Liver (tissue), 9 donors: ENCODE results near the gene SERINC5. TPM values are rescaled to one million over a fixed set of nuclear protein-coding genes. Genes with fewer than 3 reads are reported as not detected.

Experiments used
- DNase-seq: peaks from one replicate; pipeline ENCODE4 v3.0.0-alpha.2; 2017; ENCODE audit warnings: low spot score
- H3K27ac ChIP-seq, 2 donors: one replicate each; pipeline ENCODE4 v1.7.0; 2013; ENCODE audit warnings: inconsistent platforms in 2 of 2, low read length in 2 of 2, control low read depth in 1 of 2, low read depth in 1 of 2, mild to moderate bottlenecking in 1 of 2
- H3K27me3 ChIP-seq, 4 donors: one replicate each; pipeline versions ENCODE4 v1.6.1 to v1.7.0; 2013; ENCODE audit warnings: low read length in 3 of 4, inconsistent platforms in 1 of 4, mild to moderate bottlenecking in 1 of 4, moderate library complexity in 1 of 4; ENCODE audit not compliant: control insufficient read depth in 4 of 4, insufficient read depth in 4 of 4
- H3K36me3 ChIP-seq, 4 donors: one replicate each; pipeline versions ENCODE4 v1.6.1 to v1.7.0; 2013; ENCODE audit warnings: low read length in 3 of 4, mild to moderate bottlenecking in 3 of 4, low read depth in 1 of 4, moderate library complexity in 1 of 4; ENCODE audit not compliant: control insufficient read depth in 4 of 4, insufficient read depth in 3 of 4
- H3K4me1 ChIP-seq, 4 donors: one replicate each; pipeline versions ENCODE4 v1.6.1 to v1.7.0; 2013; ENCODE audit warnings: low read length in 3 of 4, mild to moderate bottlenecking in 3 of 4, moderate library complexity in 1 of 4; ENCODE audit not compliant: control insufficient read depth in 4 of 4, insufficient read depth in 4 of 4
- H3K4me3 ChIP-seq, 3 donors: one replicate each; pipeline versions ENCODE4 v1.6.1 to v1.7.0; 2013; ENCODE audit warnings: low read length in 3 of 3, control low read depth in 1 of 3, low read depth in 1 of 3, mild to moderate bottlenecking in 1 of 3
- H3K9ac ChIP-seq, 2 donors: one replicate each; pipeline ENCODE4 v1.7.0; 2013; ENCODE audit warnings: low read length in 2 of 2, mild to moderate bottlenecking in 2 of 2, moderate library complexity in 2 of 2, control low read depth in 1 of 2, low read depth in 1 of 2
- H3K9me3 ChIP-seq, 4 donors: one replicate each; pipeline versions ENCODE4 v1.6.1 to v1.7.0; 2013; ENCODE audit warnings: low read length in 3 of 4; ENCODE audit not compliant: control insufficient read depth in 4 of 4
- CTCF ChIP-seq: fragments of 150-350 bp; IDR thresholded peaks from 2 replicates; pipeline ENCODE4 v1.5.1; 2017; ENCODE audit warnings: improper control_type of control experiment, low read depth, low read length; ENCODE audit not compliant: missing input control
- EGR1 ChIP-seq, 2 donors: IDR thresholded peaks; 2 replicates each; pipeline ENCODE4 v1.6.1; 2016 to 2018; ENCODE audit warnings: antibody characterized with exemption in 2 of 2, low read depth in 2 of 2
- FOXA1 ChIP-seq: IDR thresholded peaks from 2 replicates; pipeline ENCODE4 v1.6.1; 2016; ENCODE audit warnings: antibody characterized with exemption
- FOXA2 ChIP-seq: IDR thresholded peaks from 2 replicates; pipeline ENCODE4 v1.6.1; 2016; ENCODE audit warnings: antibody characterized with exemption
- GABPA ChIP-seq, 2 donors: IDR thresholded peaks in 1 of 2; conservative IDR thresholded peaks in 1 of 2; 2 replicates each; pipeline ENCODE4 v1.6.1; 2016; ENCODE audit warnings: antibody characterized with exemption in 2 of 2, mild to moderate bottlenecking in 1 of 2, moderate library complexity in 1 of 2
- HNF4A ChIP-seq, 2 donors: conservative IDR thresholded peaks; 2 replicates each; pipeline ENCODE4 v1.6.1; 2016; ENCODE audit warnings: antibody characterized with exemption in 2 of 2, mild to moderate bottlenecking in 2 of 2
- HNF4G ChIP-seq: IDR thresholded peaks from 2 replicates; pipeline ENCODE4 v1.6.1; 2016; ENCODE audit warnings: antibody characterized with exemption
- JUND ChIP-seq, 2 donors: IDR thresholded peaks; 2 replicates each; pipeline ENCODE4 v1.6.1; 2016; ENCODE audit warnings: antibody characterized with exemption in 2 of 2
- MAX ChIP-seq: IDR thresholded peaks from 2 replicates; pipeline ENCODE4 v1.6.1; 2016; ENCODE audit warnings: antibody characterized with exemption
- RAD21 ChIP-seq, 2 donors: IDR thresholded peaks; 2 replicates each; pipeline ENCODE4 v1.6.1; 2016; ENCODE audit warnings: antibody characterized with exemption in 2 of 2, mild to moderate bottlenecking in 2 of 2
- REST ChIP-seq: IDR thresholded peaks from 2 replicates; pipeline ENCODE4 v1.6.1; 2016; ENCODE audit warnings: antibody characterized with exemption, mild to moderate bottlenecking
- RXRA ChIP-seq, 2 donors: IDR thresholded peaks; 2 replicates each; pipeline ENCODE4 v1.6.1; 2017 to 2018; ENCODE audit warnings: antibody characterized with exemption in 2 of 2, mild to moderate bottlenecking in 1 of 2
- SP1 ChIP-seq: IDR thresholded peaks from 2 replicates; pipeline ENCODE4 v1.6.1; 2018; ENCODE audit warnings: antibody characterized with exemption, mild to moderate bottlenecking
- TAF1 ChIP-seq: conservative IDR thresholded peaks from 2 replicates; pipeline ENCODE4 v1.6.1; 2016; ENCODE audit warnings: antibody characterized with exemption, mild to moderate bottlenecking
- YY1 ChIP-seq: IDR thresholded peaks from 2 replicates; pipeline ENCODE4 v1.6.1; 2016; ENCODE audit warnings: antibody characterized with exemption, mild to moderate bottlenecking
- ZBTB33 ChIP-seq: IDR thresholded peaks from 2 replicates; pipeline ENCODE4 v1.6.1; 2016; ENCODE audit warnings: antibody characterized with exemption
- WGBS: extraction: QIAGEN DNeasy Blood & Tissue Kit; methylation state at CpG from one replicate; pipeline ENCODE4 v1.1.7; 2013; 5-methylcytosine and 5-hydroxymethylcytosine counted together
- polyA plus RNA-seq, 2 donors: library from polyadenylated mRNA; stranded (reverse) in 1 of 2; unstranded in 1 of 2; fragments of 200-250 nt in 1 of 2; fragments of >200 nt in 1 of 2; fragmentation: Nextera tagmentation in 1 of 2; extraction: Ambion mirVana in 1 of 2; gene quantifications; one replicate each; pipeline versions ENCODE4 v1.2.1 to v1.2.3, GENCODE V29; 2013 to 2015
- total RNA-seq, 2 donors: library from RNA; depleted of rRNA; stranded (reverse); fragments of >200 nt; gene quantifications; one replicate each; pipeline ENCODE4 v1.2.3, GENCODE V29; 2014
- TF ChIP-seq, protein P1 (sequence below): IDR thresholded peaks from 2 replicates; pipeline ENCODE4 v1.6.1; 2016; ENCODE audit warnings: antibody characterized with exemption
- donor health status: healthy.
- donor health status: healthy.
- donor health status: healthy.
- donor health status: healthy.
- donor health status: healthy.

SERINC5 gene
- total and polyA plus RNA-seq, 4 donors, result 22.2 to 82.3 (median 32.0) TPM

DNA sequence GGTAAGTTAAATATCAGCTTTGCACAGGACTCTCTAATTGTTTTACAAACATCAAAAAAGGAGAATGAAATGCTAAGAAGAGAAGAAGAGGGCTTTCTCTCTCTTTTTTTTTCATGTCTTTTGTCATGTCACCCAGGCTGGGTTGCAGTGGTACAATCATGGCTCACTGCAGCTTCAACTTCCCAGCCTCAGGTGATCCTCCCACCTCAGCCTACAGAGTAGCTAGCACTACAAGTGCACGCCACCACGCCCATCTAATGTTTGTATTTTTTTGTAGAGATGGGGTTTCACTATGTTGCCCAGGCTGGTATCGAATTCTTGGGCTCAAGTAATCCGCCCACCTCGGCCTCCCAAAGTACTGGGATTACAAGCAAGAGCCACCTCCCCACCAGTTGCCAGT, 18.6 kb downstream of the SERINC5 start:
- Histone ChIP-seq H3K9me3 (no peaks in the 10 kb centered on the region), H3K27me3 (no peaks in the 10 kb centered on the region), H3K9ac (no peak overlapping the region), H3K36me3 (peaks cover 0 to 3% (median 3%) of the 10 kb centered on the region in 4 donors), H3K27ac (no peak overlapping the region), H3K4me1 (peaks cover 12 to 21% (median 17%) of the 10 kb centered on the region in 4 donors), H3K4me3 (no peak overlapping the region)
- 95% methylated on average over 5 of the region's 5 CpGs for WGBS
- DNase-seq, result no peak
- TF ChIP-seq GABPA (IDR thresholded peaks at IDR 0.05 in 1 of 2, conservative IDR thresholded peaks at IDR 0.05 in 1 of 2), result no peak
- no peak for TF ChIP-seq FOXA2
- no peak for TF ChIP-seq HNF4A (conservative IDR thresholded peaks at IDR 0.05)
- no peak for TF ChIP-seq EGR1 (IDR thresholded peaks at IDR 0.05; ENCODE audit: low read depth in 2 of 2)
- TF ChIP-seq HNF4G, result no peak
- TF ChIP-seq MAX, result no peak
- TF ChIP-seq TAF1, result no peak
- TF ChIP-seq SP1, result no peak
- TF ChIP-seq RXRA (IDR thresholded peaks at IDR 0.05), result no peak
- no peak for TF ChIP-seq JUND (IDR thresholded peaks at IDR 0.05)

DNA sequence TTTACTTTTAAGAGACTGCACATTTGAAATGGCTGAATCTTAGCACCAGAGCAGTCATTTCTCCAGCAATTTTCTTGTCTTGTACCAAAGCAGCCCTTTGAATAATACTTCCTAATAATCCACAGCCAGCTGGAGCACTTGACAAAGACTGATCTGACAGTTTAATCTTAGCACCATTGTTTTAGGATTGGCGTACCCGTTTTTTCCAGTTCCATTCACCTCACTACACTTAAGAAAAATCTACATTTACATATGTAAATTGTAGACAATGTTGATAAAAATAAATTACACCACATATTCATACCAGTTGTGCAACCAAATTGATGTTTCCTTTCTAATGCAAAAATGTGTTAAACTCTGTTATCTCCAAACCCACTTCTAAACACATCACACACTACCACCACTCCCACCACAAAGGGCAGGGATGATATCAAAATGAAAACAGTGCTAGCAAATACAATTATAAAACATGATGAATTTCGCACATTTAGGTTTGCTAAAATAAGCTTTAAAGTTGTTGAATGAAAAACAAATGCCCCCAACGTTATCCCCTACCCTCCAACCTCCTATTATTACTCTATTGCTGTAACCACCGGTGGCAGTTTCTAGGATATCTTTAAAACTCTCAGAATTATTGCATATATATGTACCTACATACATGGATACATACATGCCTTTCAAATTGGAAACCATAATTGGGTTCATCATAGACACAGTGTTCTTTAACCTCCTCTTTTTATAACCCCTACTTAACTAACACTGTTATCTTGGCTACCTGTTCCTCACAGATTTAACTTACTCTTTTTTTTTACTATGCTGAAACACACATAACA, 21.5 kb downstream of the SERINC5 start:
- Histone ChIP-seq H3K27ac (no peak overlapping the region), H3K4me1 (peaks cover 10 to 26% (median 24%) of the 10 kb centered on the region in 4 donors), H3K9ac (no peak overlapping the region), H3K27me3 (no peaks in the 10 kb centered on the region), H3K9me3 (no peaks in the 10 kb centered on the region), H3K4me3 (no peak overlapping the region), H3K36me3 (no peaks in the 10 kb centered on the region)
- no peak for DNase-seq
- no peak for TF ChIP-seq FOXA2
- TF ChIP-seq RAD21 (IDR thresholded peaks at IDR 0.05), result no peak
- TF ChIP-seq HNF4G, result no peak
- TF ChIP-seq YY1, result no peak
- no peak for TF ChIP-seq SP1
- TF ChIP-seq TAF1, result no peak
- TF ChIP-seq, protein P1, sequence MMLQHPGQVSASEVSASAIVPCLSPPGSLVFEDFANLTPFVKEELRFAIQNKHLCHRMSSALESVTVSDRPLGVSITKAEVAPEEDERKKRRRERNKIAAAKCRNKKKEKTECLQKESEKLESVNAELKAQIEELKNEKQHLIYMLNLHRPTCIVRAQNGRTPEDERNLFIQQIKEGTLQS, result no peak
- TF ChIP-seq FOXA1, result no peak
- no peak for TF ChIP-seq ZBTB33
- no peak for TF ChIP-seq MAX
- TF ChIP-seq REST, result no peak
- TF ChIP-seq CTCF, result no peak
- WGBS, result 77% methylated on average over 5 of the region's 5 CpGs
